MM.1S (cell line): ENCODE results near the gene BMS1.

ENCODE experiments used
- CTCF ChIP-seq: fragments of 300-600 bp; sonication (generic); IDR thresholded peaks from 2 replicates; pipeline ENCODE4 v1.5.1; 2016; ENCODE audit warnings: antibody characterized with exemption, low read length, mixed read lengths
- EZH2phosphoT487 ChIP-seq: fragments of 300-600 bp; sonication (generic); IDR thresholded peaks from 2 replicates; pipeline ENCODE4 v1.6.1; 2018; ENCODE audit warnings: antibody characterized with exemption, low read length

DNA sequence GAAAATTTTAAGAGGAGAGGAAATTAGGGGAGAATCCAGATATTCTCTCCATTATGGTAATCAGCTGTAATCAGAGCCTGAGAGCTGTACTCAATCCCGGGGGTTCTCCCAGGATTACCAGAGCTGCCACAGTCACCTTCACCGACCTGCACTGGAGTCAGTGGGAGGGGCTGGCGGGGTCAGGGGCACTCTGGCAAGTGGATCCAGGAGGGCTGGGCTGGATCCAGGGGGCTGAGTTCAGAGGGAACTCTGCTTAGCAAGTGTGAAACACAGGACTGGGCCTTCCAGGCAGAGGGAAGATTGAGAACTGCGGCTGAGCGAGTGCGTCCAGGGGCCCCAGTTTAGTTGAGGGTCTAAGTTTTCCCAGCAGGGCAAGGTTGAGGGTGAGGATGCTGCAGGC lies 89.2 kb downstream of the BMS1 start:
- TF ChIP-seq CTCF (no peak), EZH2phosphoT487 (no peak)
